ENCODE measurements around the gene SORD. TPM values are rescaled to one million over a fixed set of nuclear protein-coding genes. Genes with fewer than 3 reads are reported as not detected.

SORD gene
- total and polyA plus RNA-seq, 9 of the 15 experiments (the other 6 are each of a cell fraction or from before 2014, with no cell fraction given) = 5.9 to 79.2 (median 29.6) TPM

GRCh38 chr15:45118131-45118588 is 95.2 kb downstream of the SORD start (continued):
- no peak for TF ChIP-seq SMAD2 (IDR thresholded peaks at IDR 0.05; ENCODE audit: low read depth, low read length)
- TF ChIP-seq ZBTB8A (IDR thresholded peaks at IDR 0.05; ENCODE audit: partially characterized antibody) = no peak
- no peak for TF ChIP-seq NFRKB (IDR thresholded peaks at IDR 0.05; ENCODE audit: low read depth)
- no peak for TF ChIP-seq ZNF165 (CRISPR knock-in tag; IDR thresholded peaks at IDR 0.05; ENCODE audit: borderline replicate concordance)
- TF ChIP-seq ZKSCAN1 (IDR thresholded peaks at IDR 0.05; ENCODE audit: low read depth, low read length) = no peak
- TF ChIP-seq FOXP4 (CRISPR knock-in tag; IDR thresholded peaks at IDR 0.05; ENCODE audit: borderline replicate concordance) = no peak
- TF ChIP-seq ZNF511 (CRISPR knock-in tag; IDR thresholded peaks at IDR 0.05) = no peak
- no peak for TF ChIP-seq MCM3 (IDR thresholded peaks at IDR 0.05)
- TF ChIP-seq RBFOX2 (IDR thresholded peaks at IDR 0.05; ENCODE audit: low read depth, low read length) = no peak
- TF ChIP-seq DDX20 (tag; IDR thresholded peaks at IDR 0.05; ENCODE audit: low read depth) = no peak
- no peak for TF ChIP-seq ZNF507 (tag; conservative IDR thresholded peaks at IDR 0.05)
- TF ChIP-seq ELF2 (CRISPR knock-in tag; IDR thresholded peaks at IDR 0.05) = no peak
- TF ChIP-seq NR2F6 (CRISPR knock-in tag; IDR thresholded peaks at IDR 0.05) = no peak
- no peak for TF ChIP-seq MXD1 (CRISPR knock-in tag; IDR thresholded peaks at IDR 0.05; ENCODE audit: borderline replicate concordance, poor library complexity, severe bottlenecking)
- TF ChIP-seq RBM25 (IDR thresholded peaks at IDR 0.05; ENCODE audit: low read depth, low read length, severe bottlenecking) = no peak
- TF ChIP-seq BRF1 (IDR thresholded peaks at IDR 0.05; ENCODE audit: borderline replicate concordance, extremely low read depth, insufficient read length) = no peak
- no peak for TF ChIP-seq WHSC1 (IDR thresholded peaks at IDR 0.05; ENCODE audit: low read length)
- TF ChIP-seq BHLHE40 (IDR thresholded peaks at IDR 0.05; ENCODE audit: low read length) = peak; percentile 46; the same call in 1 of the 2 replicates
- no peak for TF ChIP-seq PCBP1 (IDR thresholded peaks at IDR 0.05; ENCODE audit: low read depth, low read length, poor library complexity, severe bottlenecking)
- TF ChIP-seq ZNF551 (CRISPR knock-in tag; IDR thresholded peaks at IDR 0.05) = no peak
- TF ChIP-seq ETS2 (tag; IDR thresholded peaks at IDR 0.05; ENCODE audit: borderline replicate concordance, poor library complexity, severe bottlenecking) = no peak
- TF ChIP-seq MEF2D (tag; conservative IDR thresholded peaks at IDR 0.05; ENCODE audit: low read depth) = 0 out of 2 replicates have a peak, but pooled peaks have one; percentile 28
- peak; percentile 28; the same call in 1 of the 2 replicates for TF ChIP-seq MYC (IDR thresholded peaks at IDR 0.05; ENCODE audit: low read depth, low read length)
- TF ChIP-seq MYC (CRISPR knock-in tag; IDR thresholded peaks at IDR 0.05; ENCODE audit: borderline replicate concordance, low read depth) = no peak
- no peak for TF ChIP-seq RFX7 (CRISPR knock-in tag; IDR thresholded peaks at IDR 0.05)
- peak; percentile 28; the same call in 1 of the 2 replicates for TF ChIP-seq DPF2 (IDR thresholded peaks at IDR 0.05)
- TF ChIP-seq NCOA6 (IDR thresholded peaks at IDR 0.05) = no peak

Data from K562 (cell line).